Uterus (tissue), 4 donors: ENCODE data around the gene CKS1B. TPM values are rescaled to one million over a fixed set of nuclear protein-coding genes. Genes with fewer than 3 reads are reported as not detected.

Experiments used
- DNase-seq, 2 donors: peaks; one replicate each; pipeline ENCODE4 v3.0.0-alpha.2; 2019 to 2020
- H3K27ac ChIP-seq, 2 donors: fragments of 200-600 bp; sonication (generic); 1 replicate in 1 of 2; 2 replicates in 1 of 2; pipeline ENCODE4 v1.5.1; 2016 to 2018
- H3K27me3 ChIP-seq, 2 donors: fragments of 200-600 bp; sonication (generic); one replicate each; pipeline ENCODE4 v1.5.1; 2018 to 2019; ENCODE audit warnings: control low read depth in 1 of 2
- H3K36me3 ChIP-seq, 2 donors: fragments of 200-600 bp; sonication (generic); one replicate each; pipeline ENCODE4 v1.5.1; 2019; ENCODE audit warnings: control low read depth in 1 of 2
- H3K4me1 ChIP-seq, 2 donors: fragments of 200-600 bp; sonication (generic); one replicate each; pipeline ENCODE4 v1.5.1; 2018 to 2019; ENCODE audit warnings: control low read depth in 1 of 2
- H3K4me3 ChIP-seq, 2 donors: fragments of 200-600 bp; sonication (generic); 1 replicate in 1 of 2; 2 replicates in 1 of 2; pipeline ENCODE4 v1.5.1; 2018 to 2019; ENCODE audit warnings: mild to moderate bottlenecking in 1 of 2
- H3K9me3 ChIP-seq, 2 donors: fragments of 200-600 bp; sonication (generic); one replicate each; pipeline ENCODE4 v1.5.1; 2019; ENCODE audit warnings: control low read depth in 1 of 2
- POLR2A ChIP-seq, 2 donors: fragments of 450-650 bp; IDR thresholded peaks; one replicate each; pipeline ENCODE4 v1.6.1; 2016; ENCODE audit warnings: antibody characterized with exemption in 2 of 2, mild to moderate bottlenecking in 1 of 2, moderate library complexity in 1 of 2
- intact Hi-C: fragments of 100-400 bp; cut with DNase I; formaldehyde crosslinking; loops from one replicate; pipeline ENCODE4 v1.15.1; 2023; ENCODE audit warnings: low total_unique reads
- total RNA-seq, 4 donors: library from RNA; depleted of rRNA in 3 of 4; stranded (reverse); fragments of >200 nt in 3 of 4; gene quantifications; one replicate each; pipeline versions ENCODE4 v1.1.0 to v1.2.4, GENCODE V29; 2014 to 2023
- TF ChIP-seq, protein P1 (sequence below), 4 experiments: fragments of 200-600 bp in 2 of 4; fragments of 450-650 bp in 2 of 4; sonication (generic) in 2 of 4; IDR thresholded peaks; one replicate each; pipeline ENCODE4 v1.5.1; 2016 to 2019; ENCODE audit warnings: antibody characterized with exemption in 4 of 4, mild to moderate bottlenecking in 2 of 4, moderate library complexity in 1 of 4
- donor health status: DM: yes; HTN: yes; CAD: no.

The CKS1B gene
- total RNA-seq, 4 donors from 2014 or later = 14.1 to 52.7 (median 22.8) TPM

- DNase-seq = peak; percentile 59 to 66
- H3K36me3 ChIP-seq = no peaks in the 10 kb centered on the region
- peaks cover 0 to 22% of the 10 kb centered on the region in 2 donors for H3K4me1 ChIP-seq
- peak overlapping the region; percentile 56 to 97 for H3K4me3 ChIP-seq
- peak in 1 of 2 donors; percentile 16 for TF ChIP-seq POLR2A (IDR thresholded peaks at IDR 0.05)
- TF ChIP-seq, protein P1, sequence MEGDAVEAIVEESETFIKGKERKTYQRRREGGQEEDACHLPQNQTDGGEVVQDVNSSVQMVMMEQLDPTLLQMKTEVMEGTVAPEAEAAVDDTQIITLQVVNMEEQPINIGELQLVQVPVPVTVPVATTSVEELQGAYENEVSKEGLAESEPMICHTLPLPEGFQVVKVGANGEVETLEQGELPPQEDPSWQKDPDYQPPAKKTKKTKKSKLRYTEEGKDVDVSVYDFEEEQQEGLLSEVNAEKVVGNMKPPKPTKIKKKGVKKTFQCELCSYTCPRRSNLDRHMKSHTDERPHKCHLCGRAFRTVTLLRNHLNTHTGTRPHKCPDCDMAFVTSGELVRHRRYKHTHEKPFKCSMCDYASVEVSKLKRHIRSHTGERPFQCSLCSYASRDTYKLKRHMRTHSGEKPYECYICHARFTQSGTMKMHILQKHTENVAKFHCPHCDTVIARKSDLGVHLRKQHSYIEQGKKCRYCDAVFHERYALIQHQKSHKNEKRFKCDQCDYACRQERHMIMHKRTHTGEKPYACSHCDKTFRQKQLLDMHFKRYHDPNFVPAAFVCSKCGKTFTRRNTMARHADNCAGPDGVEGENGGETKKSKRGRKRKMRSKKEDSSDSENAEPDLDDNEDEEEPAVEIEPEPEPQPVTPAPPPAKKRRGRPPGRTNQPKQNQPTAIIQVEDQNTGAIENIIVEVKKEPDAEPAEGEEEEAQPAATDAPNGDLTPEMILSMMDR (IDR thresholded peaks at IDR 0.05) = no peak
- no peaks in the 10 kb centered on the region for H3K9me3 ChIP-seq
- H3K27ac ChIP-seq = peak overlapping the region; percentile 93 to 99
- no peaks in the 10 kb centered on the region for H3K27me3 ChIP-seq
- intact Hi-C loops = no loop called here
These were observed 28.8 kb downstream of the CKS1B start for GRCh38 chr1:155003227-155003765.

DNA sequence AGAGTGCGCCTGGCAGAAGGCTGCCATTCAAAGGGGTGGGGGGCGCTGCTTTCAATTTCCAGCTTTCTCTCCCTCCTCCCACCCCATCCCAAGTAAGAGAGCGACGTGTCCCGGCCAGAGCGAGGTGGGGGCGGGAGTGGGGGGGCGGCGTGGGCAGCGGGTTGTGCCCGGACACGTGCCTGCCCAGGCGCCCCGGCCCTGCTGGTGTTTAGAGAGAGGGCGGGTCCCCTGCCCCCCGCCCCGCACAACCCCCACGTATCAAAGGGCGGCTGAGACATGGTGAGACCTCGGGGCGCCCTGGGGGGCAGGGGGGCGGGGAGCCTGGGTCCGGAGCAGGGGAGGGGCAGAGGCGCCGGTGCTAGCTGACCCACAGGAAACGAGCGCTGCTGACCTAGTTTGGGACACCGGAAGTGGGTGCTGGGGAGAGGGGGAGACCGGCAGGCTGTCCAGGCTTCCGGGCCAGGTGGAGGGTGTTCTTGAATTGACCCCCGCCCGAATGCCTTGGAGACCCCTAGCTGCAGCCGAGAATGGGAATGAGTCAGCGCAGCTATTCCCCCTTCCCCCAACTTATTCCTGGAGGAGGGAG lies 29.4 kb downstream of the CKS1B start:
- intact Hi-C loops = no loop called here
- H3K4me1 ChIP-seq = peaks cover 0 to 22% of the 10 kb centered on the region in 2 donors
- no peaks in the 10 kb centered on the region for H3K36me3 ChIP-seq
- TF ChIP-seq POLR2A (IDR thresholded peaks at IDR 0.05) = no peak
- TF ChIP-seq, protein P1 (IDR thresholded peaks at IDR 0.05) = no peak
- peak overlapping the region; percentile 93 to 99 for H3K27ac ChIP-seq
- peak; percentile 74 to 77 for DNase-seq
- H3K4me3 ChIP-seq = peak overlapping the region; percentile 56 to 97
- no peaks in the 10 kb centered on the region for H3K9me3 ChIP-seq
- no peaks in the 10 kb centered on the region for H3K27me3 ChIP-seq

DNA sequence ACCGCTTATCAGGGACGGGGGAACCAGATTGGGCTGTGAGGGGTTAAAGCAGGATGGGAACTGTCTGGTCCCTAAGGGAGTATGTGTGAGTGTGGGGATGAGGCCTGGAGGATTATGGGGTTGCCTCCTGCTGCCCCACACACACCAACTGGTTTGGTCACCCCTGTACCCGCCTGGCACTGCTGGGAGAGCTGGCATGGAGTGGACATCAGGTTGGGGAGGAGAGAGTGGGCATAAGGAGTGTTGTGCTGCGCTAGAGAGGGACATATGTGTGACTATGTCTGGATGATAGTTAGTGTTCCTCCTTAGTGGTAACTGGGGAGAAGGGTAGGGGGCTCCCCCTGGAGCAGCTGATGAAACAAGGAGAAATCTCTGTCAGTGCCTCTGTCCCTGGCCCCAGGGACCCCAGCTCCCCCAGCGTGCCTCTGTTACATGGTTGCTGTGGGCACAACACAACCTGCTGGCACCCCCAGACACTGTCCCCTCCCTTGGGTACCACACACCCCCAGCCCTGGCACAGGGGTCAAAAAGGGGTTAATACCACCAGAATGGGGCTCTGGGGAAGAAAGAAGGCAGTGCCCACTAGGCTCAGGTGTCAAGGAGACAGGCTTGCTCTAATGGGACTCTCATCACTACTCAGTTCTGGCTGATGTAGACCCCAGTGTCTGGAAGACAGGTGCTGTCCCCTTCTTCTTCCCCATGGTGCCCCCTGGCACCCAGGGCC lies 30.0 kb downstream of the CKS1B start:
- peak overlapping the region; percentile 93 to 99 for H3K27ac ChIP-seq
- TF ChIP-seq POLR2A (IDR thresholded peaks at IDR 0.05) = no peak
- TF ChIP-seq, protein P1 (IDR thresholded peaks at IDR 0.05) = no peak
- peaks cover 0 to 19% of the 10 kb centered on the region in 2 donors for H3K4me1 ChIP-seq
- no peaks in the 10 kb centered on the region for H3K27me3 ChIP-seq
- H3K4me3 ChIP-seq = peak overlapping the region; percentile 56 to 97
- DNase-seq = no peak
- no peaks in the 10 kb centered on the region for H3K9me3 ChIP-seq
- intact Hi-C loops = no loop called here
- no peaks in the 10 kb centered on the region for H3K36me3 ChIP-seq

DNA sequence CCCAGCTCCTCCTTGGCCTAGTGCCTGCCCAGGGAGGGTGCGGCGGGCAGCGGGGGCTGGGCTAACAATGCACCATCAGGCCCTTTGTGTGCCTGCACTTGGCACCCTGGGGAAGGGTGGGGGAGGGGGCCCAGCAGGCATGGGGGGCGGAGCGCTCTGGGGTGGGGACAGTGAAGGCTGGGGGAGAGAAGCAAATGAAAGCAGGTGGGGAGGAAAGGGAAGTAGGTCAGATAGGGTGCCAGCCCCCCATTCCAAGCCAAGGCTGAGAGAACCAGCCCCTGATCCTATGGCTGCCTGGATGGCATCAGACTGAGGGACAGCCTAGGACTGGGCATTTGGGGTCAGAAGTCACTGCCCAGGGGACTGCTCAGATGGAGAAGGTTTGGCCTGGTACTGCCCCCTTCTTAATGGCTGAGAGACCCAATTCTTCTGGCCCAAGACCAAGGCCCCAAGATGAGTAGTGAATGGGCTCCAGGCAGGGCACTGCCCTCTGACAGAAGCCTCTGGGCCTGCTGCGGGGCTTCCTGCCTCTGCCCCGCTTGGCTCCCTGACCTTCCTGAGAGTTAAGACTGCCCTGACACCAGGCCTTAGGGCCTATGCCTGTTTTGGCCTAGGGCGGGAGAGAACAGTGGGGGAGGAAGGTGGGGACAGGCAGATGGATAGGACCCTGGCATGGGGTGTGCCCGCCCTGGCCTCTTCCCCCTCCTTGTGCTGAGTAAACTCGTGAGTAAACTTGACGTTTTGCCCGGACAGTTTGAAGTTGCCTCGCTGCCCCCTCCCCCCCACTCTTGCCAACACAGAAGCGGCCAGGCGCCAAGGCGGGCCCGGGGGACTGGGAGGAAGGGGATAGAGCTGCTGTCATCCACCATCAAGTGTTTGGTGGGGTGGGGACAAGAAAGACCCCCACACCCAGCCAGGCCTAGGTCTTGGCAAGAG lies 30.9 kb downstream of the CKS1B start:
- Histone ChIP-seq H3K27ac (peak overlapping the region; percentile 93 to 99), H3K4me3 (no peak overlapping the region), H3K27me3 (no peaks in the 10 kb centered on the region), H3K9me3 (no peaks in the 10 kb centered on the region), H3K36me3 (no peaks in the 10 kb centered on the region), H3K4me1 (peaks cover 0 to 11% of the 10 kb centered on the region in 2 donors)
- intact Hi-C loops = no loop called here
- TF ChIP-seq, protein P1 (IDR thresholded peaks at IDR 0.05) = no peak
- no peak for TF ChIP-seq POLR2A (IDR thresholded peaks at IDR 0.05)
- peak; percentile 45 to 61 for DNase-seq
